Panc1 (cell line): ENCODE results near the gene FAM217A. TPM values are rescaled to one million over a fixed set of nuclear protein-coding genes. Genes with fewer than 3 reads are reported as not detected.
"Not testable (repeated sequence)": the region's sequence is repeated elsewhere in the genome, so short reads cannot be mapped to it uniquely, and the experiment has no call there.

Source experiments
- ATAC-seq: fragments of 200-7000 bp; cut with Tn5 transposase; 2 replicates; pipeline ENCODE4 v1.9.1; 2020; ENCODE audit warnings: mild to moderate bottlenecking, moderate library complexity
- BruUV-seq: library from RNA; stranded (reverse); fragments of 400-500 nt; replicated peaks from 2 replicates; lab custom pipeline; 2021; lab: Mats Ljungman, UMichigan
- CTCF ChIA-PET: fragments of 300-600 bp; sonication (Branson Sonifier 250); formaldehyde crosslinking; loops from one replicate; lab custom pipeline; 2022; ENCODE audit warnings: antibody characterized with exemption; lab: Charles Lee
- POLR2A ChIA-PET: fragments of 300-600 bp; sonication (Branson Sonifier 250); formaldehyde crosslinking; loops from one replicate; lab custom pipeline; 2022; ENCODE audit warnings: antibody characterized with exemption; lab: Charles Lee
- DNase-seq: peaks from one replicate; pipeline ENCODE4 v3.0.0-alpha.2; 2010; ENCODE audit warnings: low read depth, low spot score
- H3K27ac ChIP-seq: 2 replicates; pipeline ENCODE4 v1.5.1; 2011; ENCODE audit warnings: mild to moderate bottlenecking, low read length, inconsistent platforms
- H3K27me3 ChIP-seq: fragments of 200-500 bp; sonication (Bioruptor generic); 2 replicates; pipeline ENCODE4 v1.6.0; 2014; ENCODE audit warnings: low read length, inconsistent platforms; ENCODE audit not compliant: control insufficient read depth, insufficient read depth
- H3K36me3 ChIP-seq: fragments of 200-500 bp; sonication (Bioruptor generic); 2 replicates; pipeline ENCODE4 v1.5.1; 2014; ENCODE audit warnings: inconsistent platforms, mild to moderate bottlenecking, low read length, moderate library complexity; ENCODE audit not compliant: control insufficient read depth, insufficient read depth
- H3K4me1 ChIP-seq: 2 replicates; pipeline ENCODE4 v1.5.1; 2011; ENCODE audit warnings: inconsistent platforms, mild to moderate bottlenecking, low read length, moderate library complexity; ENCODE audit not compliant: control insufficient read depth, insufficient read depth
- H3K4me3 ChIP-seq, 2 experiments: 2 replicates each; pipeline ENCODE4 v1.5.1; 2011 to 2012; ENCODE audit warnings: low read depth in 2 of 2, low read length in 2 of 2, mild to moderate bottlenecking in 2 of 2, inconsistent platforms in 1 of 2, moderate library complexity in 1 of 2
- H3K9me3 ChIP-seq: fragments of 200-500 bp; sonication (Bioruptor generic); 2 replicates; pipeline ENCODE4 v1.5.1; 2014; ENCODE audit warnings: low read depth, mild to moderate bottlenecking, inconsistent platforms, low read length, moderate library complexity; ENCODE audit not compliant: control insufficient read depth, insufficient read depth
- CTCF ChIP-seq: fragments of 450-650 bp; IDR thresholded peaks from 2 replicates; pipeline ENCODE4 v1.5.1; 2017; ENCODE audit warnings: mild to moderate bottlenecking
- POLR2AphosphoS5 ChIP-seq: IDR thresholded peaks from 2 replicates; pipeline ENCODE4 v1.6.1; 2012; ENCODE audit warnings: mild to moderate bottlenecking, low read depth, low read length, moderate library complexity
- REST ChIP-seq, 2 experiments: IDR thresholded peaks; 2 replicates each; pipeline ENCODE4 v1.6.1; 2011 to 2012; ENCODE audit warnings: low read depth in 2 of 2, control low read depth in 1 of 2, low read length in 1 of 2, mild to moderate bottlenecking in 1 of 2, moderate library complexity in 1 of 2; ENCODE audit not compliant: insufficient read depth in 1 of 2
- SIN3A ChIP-seq: IDR thresholded peaks from 2 replicates; pipeline ENCODE4 v1.6.1; 2012; ENCODE audit warnings: low read depth, mild to moderate bottlenecking, low read length, moderate library complexity, borderline replicate concordance; ENCODE audit not compliant: insufficient read depth
- TCF7L2 ChIP-seq: IDR thresholded peaks from 2 replicates; pipeline ENCODE4 v1.6.1; 2011; ENCODE audit warnings: mild to moderate bottlenecking, low read depth, low read length, inconsistent platforms
- in situ Hi-C: cut with HindIII; loops from 2 replicates; pipeline ENCODE4 v1.10.0; 2016; ENCODE audit warnings: low sequenced_read_pairs, low pct_unique_long_range_greater_than_20kb
- intact Hi-C: fragments of 100-400 bp; cut with micrococcal nuclease; formaldehyde crosslinking; loops from one replicate; pipeline ENCODE4 v1.10.0; 2022; ENCODE audit not compliant: unreplicated experiment
- total RNA-seq: library from RNA; stranded (reverse); gene quantifications from one replicate; pipeline ENCODE4 v1.2.1, GENCODE V29; 2021; ENCODE audit not compliant: unreplicated experiment

FAM217A gene
- total RNA-seq, 1 experiment from 2014 or later = not detected

- no peak for ATAC-seq
- intact Hi-C loops = no loop called here
- Histone ChIP-seq H3K27me3 (no peaks in the 10 kb centered on the region; the same call in 1 of the 2 replicates), H3K4me3 (no peak overlapping the region), H3K36me3 (no peaks in the 10 kb centered on the region; the same call in none of the 2 replicates), H3K4me1 (no peaks in the 10 kb centered on the region), H3K9me3 (no peaks in the 10 kb centered on the region), H3K27ac (no peak overlapping the region)
- DNase-seq = no peak
- TF ChIP-seq POLR2AphosphoS5 (no peak), CTCF (no peak), TCF7L2 (no peak), SIN3A (no peak)
- ChIA-PET CTCF (no interaction called here), POLR2A (no interaction called here)
- no TSS peak for BruUV-seq
- in situ Hi-C loops = no loop called here
Measured at GRCh38 chr6:4112366-4112765, 33.4 kb upstream of the FAM217A start.

- CTCF ChIA-PET, ATAC-seq, H3K4me3 ChIP-seq, H3K27ac ChIP-seq, BruUV-seq, H3K36me3 ChIP-seq, intact Hi-C loops, DNase-seq, in situ Hi-C loops, POLR2A ChIA-PET, H3K4me1 ChIP-seq, H3K9me3 ChIP-seq, H3K27me3 ChIP-seq: not testable (repeated sequence)
Measured at GRCh38 chr6:4109363-4109815, 30.5 kb upstream of the FAM217A start.

- no peaks in the 10 kb centered on the region for H3K4me1 ChIP-seq
- TF ChIP-seq POLR2AphosphoS5 = no peak
- no peak for TF ChIP-seq SIN3A
- TF ChIP-seq CTCF = no peak
- TF ChIP-seq TCF7L2 = no peak
- no peak for TF ChIP-seq REST (IDR thresholded peaks at IDR 0.05; ENCODE audit: insufficient read depth in 1 of 2, low read depth in 2 of 2, low read length in 1 of 2)
- no peak overlapping the region for H3K27ac ChIP-seq
- H3K4me3 ChIP-seq = no peak overlapping the region
- DNase-seq (no peak), ATAC-seq (peak; percentile 85)
- in situ Hi-C loops = no loop called here
- no TSS peak for BruUV-seq
- CTCF ChIA-PET = no interaction called here
- POLR2A ChIA-PET = no interaction called here
- intact Hi-C loops = no loop called here
- H3K36me3 ChIP-seq = no peaks in the 10 kb centered on the region; the same call in 1 of the 2 replicates
- no peaks in the 10 kb centered on the region; the same call in 1 of the 2 replicates for H3K27me3 ChIP-seq
- H3K9me3 ChIP-seq = no peaks in the 10 kb centered on the region
Measured at GRCh38 chr6:4108561-4109093, 29.7 kb upstream of the FAM217A start.
